Non-pigmented ciliary epithelial cell (primary cell): ENCODE results near the gene CACNA2D3.

Experiments used
- DNase-seq: peaks from one replicate; pipeline ENCODE4 v3.0.0-alpha.2; 2010; ENCODE audit warnings: low read depth

CACNA2D3 gene

DNA sequence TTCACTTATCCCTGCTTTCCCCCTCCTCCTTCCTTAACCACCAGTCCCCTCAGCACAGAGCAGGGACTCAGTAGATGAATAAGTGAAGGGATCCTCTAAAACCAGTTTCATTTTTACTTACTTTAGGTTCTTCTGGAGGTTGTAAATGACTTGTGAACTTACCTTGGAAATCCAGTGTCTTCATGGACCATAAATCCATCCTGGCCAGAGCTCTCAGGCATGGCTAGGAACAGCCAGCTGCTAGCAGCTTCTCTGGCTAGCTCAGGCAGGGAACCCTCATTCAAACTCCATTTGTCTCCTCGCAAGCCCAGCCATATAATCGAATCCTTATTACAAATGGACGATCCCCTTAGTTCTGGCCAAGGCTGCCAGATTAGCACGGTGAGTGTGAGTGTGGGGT is 727.0 kb downstream of the CACNA2D3 start:
- DNase-seq, result no peak

DNA sequence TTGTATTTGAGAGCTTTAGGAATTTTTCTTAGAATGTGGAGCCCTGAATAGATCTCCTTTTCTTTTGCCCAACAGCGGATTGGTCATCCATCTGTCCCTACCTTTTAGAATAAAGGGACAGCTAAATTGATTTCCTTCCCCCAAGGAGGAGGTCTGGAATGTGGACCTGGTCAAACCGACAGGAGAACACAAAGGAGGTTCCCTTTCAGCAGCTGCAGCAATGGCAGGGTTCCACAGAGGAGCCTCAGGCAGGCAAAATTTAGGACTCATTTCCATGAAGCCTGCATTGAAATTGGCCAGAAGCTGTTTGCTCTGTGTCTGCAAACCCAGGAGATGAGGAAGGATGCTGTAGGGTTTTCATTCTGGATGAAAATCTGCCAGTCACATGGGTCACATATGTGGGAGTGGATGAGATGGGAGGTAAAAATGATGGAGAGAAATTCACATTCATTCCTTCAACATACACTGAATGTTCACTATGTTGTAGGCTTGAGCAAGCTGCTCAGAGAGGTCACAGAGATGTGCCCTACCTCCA is 728.2 kb downstream of the CACNA2D3 start:
- no peak for DNase-seq

DNA sequence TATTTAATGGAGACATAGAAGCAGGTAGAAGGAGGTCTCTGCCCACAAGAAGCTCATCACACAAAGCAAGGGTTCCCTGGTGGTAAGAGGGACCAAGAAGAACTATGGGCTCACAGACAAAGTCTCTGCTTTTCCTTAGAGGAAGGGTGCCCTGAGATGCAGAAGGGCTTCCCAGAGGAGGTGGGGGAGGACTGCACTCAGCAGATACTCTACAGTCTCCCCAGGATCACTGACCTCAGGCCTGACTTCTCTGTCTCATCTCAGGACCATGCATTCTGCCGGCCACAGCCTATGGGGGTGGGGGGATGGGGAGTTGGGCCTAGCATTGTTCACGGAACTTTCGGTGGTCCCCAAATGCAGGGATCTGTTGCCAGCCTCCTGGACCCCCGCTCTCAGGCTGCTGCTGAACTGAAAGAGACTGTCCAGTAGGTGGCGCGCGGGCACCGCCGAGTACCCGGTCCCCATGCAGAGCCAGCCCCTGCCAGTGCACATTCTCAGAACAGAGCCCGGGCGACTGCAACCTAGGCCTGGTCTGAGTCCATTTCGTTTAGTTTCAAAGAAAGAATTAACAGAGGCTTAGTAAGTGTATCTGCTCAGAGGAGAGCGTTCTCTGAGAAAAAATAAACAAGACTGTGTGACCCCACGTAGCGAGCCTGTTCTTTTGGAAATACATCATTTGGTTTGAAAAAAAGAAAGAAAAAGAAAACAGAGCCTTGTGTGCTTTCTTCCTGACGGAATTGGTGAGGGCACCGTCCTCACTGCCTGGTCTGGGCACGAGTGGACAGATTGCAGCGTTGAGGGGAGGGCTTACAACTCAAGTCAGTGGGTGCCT is 731.4 kb downstream of the CACNA2D3 start:
- DNase-seq, result peak; percentile 24

DNA sequence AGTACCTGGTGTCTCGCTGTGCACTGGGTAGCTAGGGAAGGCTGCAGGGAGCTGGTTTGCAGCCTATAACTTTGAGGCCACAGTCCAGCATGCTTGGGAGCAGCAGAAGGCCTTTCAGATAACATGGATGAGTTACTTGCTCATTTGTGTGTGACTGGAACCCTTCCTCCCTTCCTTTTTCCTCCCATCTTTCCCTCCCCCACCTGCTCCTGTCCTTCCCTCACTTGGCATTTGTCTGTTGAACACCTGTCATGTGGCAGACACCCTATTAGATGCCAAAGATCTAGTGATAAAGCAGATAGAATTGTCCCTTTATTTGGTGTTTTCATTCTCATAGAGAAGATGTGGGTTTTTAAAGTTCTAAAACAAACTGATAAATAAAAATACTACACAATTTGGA is 733.9 kb downstream of the CACNA2D3 start:
- no peak for DNase-seq

DNA sequence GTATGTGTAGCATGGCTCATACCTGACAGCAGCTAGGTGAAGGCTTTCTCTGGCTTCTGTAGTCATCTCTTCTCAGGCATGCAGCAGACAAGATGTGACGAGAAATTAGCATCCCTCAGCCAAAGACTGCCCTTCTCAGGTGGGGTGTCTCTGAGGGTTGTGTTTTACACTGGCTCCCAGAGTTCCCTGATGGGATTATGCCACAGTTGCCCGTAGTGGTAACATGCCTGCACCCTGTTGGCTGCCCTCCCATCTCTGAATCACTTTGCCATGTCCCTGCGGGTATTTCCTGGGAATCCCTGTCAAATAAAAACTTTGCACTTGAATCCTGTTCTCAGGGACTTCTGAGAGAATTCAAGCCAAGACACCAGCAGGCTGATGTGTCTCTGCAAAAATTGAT is 735.0 kb downstream of the CACNA2D3 start:
- DNase-seq, result no peak

DNA sequence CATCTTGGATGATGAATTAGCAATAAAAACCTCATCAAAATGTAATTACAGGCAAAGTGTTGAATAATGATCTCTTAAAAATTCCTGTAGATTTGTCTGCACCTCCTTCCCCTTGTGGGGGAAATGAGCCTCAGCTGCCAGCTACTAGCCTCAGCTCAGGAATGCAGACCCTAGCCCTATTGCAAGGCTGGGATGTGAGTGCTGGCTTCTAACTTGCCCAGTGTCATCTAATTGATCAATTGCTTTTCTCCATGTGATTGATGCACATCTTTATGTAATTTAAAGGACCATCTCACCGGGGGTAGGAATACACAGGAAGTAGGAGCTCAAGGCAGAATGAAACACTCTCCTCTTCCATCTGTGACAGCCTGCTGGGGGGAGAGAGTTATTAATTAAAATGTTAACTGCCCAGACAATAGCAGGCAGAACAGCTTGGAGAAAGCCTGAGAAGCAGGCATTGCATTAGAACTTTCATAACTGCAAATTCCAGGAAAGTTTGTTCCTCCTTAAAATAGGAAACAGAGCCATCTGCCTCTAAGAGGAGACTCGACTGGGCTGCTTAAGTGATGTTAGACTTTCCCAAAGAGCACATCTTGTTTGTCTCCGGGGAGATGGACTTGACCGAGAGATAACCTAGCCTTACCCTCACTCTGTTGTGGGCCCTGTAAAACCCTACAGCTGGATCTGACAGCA is 735.9 kb downstream of the CACNA2D3 start:
- DNase-seq, result no peak

DNA sequence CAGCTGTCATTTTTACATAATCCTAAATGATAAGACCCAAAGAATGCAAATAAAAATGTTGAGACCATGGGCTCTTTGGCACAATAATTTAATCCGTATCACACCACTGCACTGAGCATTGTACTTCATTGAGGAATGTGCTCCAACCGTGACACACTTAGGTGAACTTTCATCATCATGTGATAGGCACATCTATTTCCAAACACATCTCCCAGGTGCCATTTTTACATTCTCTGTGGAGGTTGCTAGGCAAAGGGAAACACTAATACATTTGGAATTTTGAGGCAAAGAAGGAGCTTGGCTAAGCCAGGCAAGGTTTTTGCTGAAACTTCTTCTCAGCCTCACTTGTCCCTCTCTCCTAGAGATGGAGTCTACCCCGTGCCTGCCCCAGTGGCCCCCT is 736.8 kb downstream of the CACNA2D3 start:
- DNase-seq, result no peak

DNA sequence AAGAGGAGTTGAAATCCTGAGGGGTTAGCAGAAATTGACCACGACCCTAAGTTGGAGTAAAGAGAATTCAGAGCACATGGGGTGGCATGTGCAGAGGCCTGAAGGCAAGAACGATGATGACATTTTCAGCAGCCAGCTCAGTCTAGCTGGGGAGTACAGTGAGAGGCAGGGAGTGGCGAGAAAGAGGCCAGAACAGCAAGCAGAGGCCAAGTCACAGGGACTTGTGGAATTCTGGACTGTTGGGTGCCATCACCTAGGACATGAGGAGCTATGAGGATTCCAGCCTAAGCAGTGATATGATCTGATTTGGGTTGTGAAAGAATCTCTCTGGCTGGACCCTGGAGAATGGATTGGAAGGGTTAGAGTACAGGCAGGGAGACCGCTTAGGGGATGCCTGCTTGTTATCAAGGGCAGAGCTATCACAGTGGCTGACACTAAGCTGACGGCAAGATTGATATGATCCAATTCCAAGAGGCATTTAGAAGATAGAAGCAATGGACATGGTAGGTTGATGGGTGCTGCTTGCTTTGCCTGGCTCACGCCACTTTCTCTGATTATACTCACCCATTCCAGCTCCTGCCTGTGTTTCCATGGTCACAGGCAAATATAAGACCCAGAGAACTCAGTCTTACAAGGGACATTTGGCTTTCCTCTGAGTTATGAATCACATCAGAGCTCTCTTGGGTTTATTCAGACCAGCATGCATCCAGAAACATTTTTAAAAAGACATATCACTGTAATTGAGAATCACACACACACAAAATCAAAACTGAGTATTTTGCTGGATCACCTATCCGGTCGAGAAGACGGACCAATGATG is 739.1 kb downstream of the CACNA2D3 start:
- no peak for DNase-seq

DNA sequence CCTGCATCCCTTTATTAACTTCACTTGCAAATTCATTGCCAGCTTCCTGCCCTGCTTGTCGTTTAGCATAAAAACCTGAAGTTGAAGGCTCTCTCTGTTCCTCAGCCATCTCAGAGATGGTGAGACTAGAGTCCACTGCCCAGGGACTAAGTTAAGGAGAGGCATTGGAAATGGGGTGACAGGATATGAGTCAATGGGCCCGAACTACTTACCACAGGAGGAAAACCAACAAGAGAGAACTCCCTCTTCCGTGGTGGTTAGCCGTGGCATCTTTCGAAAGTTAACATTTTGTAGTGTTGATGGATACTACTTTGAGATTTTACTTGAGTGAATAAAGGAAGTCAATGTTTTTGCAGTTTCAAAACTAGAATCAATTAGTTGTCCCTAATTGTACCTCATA is 740.2 kb downstream of the CACNA2D3 start:
- no peak for DNase-seq

DNA sequence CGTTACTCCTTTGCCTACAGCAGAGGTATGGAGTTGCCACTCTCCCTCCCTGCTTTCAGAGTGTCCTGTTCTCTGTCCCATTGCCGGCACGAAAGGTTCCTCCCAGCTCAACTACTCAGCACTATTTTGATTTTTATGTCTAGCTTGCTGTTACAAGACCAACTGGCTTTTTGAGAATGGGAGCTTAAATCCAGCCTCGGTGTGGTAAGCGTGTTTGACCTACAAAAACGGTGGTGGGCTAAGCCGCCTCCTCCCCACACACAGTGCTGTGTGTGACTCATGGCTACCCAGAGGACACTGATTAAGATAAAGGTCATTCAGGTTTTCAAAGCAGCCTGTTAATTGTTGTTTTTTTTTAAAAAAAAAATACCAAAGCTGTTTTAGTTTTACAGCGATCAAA is 741.0 kb downstream of the CACNA2D3 start:
- no peak for DNase-seq

DNA sequence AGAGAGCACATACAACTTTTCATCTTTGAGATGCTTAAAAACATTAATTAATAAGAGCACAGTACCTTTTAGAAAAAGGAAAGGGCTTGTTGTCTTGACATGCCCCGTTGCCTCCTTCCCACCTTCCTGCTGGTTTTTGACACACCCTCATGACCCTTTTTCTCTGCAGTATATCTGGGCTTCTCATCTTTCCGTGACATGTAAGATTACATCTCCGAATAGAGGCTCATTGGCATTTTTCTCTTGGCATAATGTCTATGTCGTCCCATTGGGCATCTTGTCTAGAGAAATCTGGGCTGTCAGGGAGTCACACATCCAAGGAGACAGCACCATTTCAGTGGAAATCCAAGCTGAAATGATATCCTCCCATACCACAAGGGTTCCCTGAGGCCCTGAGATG is 741.4 kb downstream of the CACNA2D3 start:
- DNase-seq, result no peak

DNA sequence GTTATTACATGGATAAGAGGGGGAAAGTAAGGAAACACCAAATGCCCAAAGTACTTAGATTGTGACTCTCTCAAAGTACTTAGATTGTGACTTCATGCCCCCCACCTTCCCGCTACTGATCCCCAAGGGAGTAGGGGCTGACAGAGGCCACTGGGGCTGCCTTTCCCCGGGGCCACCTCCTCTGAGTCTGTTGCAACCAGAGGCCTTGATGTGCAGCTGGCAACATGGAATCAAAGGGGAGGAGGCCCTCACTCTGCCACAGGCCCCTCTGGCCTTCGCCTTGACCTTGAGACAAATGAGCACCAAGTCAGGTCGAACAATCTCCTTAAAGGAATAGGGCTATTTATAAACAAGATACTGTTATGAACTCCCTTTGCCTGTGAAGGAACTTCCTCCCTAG is 743.0 kb downstream of the CACNA2D3 start:
- no peak for DNase-seq

DNA sequence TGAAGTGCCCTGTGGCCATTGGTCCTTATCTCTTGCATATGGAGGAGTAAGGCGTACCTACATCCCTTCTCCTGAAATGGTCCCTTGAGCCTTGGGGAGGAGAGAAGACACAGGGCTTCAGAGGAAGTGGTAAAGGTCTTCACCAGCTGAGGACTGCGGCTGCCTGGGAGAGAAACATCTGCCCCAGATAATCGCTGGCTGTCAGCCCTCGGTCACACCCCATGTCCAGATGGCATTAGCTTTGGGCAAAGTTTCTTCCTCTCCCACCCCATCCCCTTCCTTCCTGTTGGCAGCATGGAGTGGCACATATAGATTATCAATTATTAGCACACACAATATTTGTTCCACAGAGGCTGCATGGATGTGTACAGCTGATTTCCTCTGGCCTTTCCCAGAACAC is 743.9 kb downstream of the CACNA2D3 start:
- DNase-seq, result no peak

DNA sequence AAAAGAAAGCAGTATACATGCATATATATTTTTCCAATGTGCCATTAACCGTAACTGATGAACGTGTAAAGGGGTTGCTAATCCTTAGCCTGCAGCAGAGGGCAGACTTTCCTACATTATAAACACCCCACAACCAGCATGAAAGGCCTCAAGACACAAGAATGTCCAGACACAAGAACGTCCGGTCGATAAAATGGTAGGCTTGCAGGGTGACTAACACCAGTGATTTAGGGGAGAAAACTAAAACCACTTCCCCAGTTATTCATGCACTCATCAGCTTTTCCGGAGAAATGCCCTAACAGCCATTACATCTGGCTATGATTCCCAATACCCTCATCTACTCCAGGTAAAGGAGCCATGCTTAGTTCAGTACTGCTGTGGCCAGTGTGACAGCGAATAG is 748.1 kb downstream of the CACNA2D3 start:
- peak; percentile 98 for DNase-seq

DNA sequence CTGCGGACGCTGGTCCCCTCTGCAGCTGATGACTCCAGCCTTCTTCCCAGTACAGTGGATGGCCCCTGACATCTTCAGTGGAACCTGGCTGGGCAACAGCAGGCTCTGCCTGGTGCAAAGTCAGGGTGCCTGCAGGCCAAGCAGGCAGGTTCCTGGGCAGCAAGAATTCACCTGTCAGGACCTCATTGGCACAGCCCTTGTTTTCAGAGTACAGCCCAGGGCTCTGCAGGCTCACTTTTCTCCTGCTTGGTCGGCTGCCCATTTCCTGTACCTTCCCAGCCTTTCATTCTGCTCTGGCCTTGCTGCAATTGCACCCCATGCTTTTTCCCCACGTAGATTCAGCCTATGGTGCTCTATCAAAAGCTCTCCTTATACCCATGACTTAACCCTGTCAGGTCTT is 749.5 kb downstream of the CACNA2D3 start:
- DNase-seq, result no peak

DNA sequence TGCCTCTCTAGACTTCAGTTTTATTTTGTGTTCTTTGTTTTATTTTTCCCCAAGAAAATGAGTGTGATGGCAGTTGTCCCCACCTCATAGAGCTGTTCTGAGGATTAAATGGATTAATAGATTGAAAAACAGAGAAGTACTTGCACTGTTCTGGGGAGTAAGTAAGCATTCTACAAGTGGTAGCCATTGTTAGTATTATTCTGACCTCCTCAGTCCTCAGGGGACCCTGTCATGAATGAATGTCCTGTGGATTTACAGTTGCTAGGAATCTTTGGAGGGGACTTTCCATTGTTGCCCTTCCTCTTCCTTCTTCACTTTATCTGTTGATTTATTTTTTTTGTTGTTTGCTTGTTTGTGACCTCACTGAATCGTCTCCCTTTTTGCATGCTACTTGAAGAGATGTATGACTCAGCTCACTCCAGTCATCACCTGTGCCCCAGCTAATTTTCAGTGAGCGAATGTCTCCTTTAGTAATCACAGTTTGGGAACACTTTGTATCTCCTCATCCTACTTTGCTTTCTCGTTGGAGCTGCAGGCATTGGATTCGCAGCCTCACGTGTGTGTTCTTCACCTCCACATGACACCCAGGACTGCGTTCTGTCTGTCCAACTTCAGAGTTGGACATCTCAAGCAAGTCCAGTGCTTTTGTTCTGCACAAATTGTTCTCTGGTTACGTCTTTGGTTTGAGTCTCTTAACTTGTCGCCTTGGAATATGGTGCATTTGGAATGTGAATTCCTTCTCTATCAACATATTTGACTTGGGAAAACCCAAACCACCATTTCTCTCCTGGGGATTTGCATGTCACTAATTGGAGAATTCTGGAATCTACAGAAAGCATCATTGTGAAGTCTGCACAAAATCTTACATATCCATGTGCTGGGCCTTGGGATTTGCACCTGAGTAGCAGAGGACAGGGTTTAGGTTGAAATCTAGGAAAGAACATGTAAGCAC is 751.0 kb downstream of the CACNA2D3 start:
- no peak for DNase-seq

DNA sequence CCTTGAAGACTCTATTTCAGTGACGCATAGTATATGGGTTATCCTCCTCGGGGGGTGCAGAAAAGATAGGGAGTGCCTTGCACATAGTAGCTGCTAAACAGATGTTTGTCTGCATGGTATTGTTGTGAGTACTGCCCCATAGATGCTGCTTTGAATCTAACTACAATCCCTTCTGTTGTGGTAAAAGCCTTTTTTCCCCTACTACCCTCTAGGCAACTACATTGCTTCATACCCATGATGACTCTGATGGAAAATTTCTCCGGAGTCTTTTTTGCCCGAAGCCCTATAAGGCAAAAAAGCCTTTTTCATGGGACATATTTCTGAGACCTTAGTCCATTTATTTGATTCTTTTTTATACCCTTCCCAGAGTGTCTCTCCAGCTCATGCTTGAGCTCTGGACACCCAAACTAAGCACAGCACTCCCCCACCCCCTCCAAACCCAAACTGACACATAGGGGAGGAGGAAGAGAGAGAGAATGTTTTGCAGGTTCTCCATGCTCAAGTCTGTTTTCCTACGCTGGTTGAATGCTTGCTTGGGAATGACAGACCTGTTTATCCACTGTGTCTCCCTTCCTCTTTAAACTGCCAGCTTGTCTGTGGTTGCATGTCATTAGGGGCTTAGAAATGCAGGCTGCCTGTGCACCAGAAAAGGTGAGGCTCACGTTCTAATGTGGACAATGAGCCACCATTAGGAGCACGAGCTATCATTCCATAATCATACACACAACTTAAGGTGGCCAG is 752.6 kb downstream of the CACNA2D3 start:
- no peak for DNase-seq

DNA sequence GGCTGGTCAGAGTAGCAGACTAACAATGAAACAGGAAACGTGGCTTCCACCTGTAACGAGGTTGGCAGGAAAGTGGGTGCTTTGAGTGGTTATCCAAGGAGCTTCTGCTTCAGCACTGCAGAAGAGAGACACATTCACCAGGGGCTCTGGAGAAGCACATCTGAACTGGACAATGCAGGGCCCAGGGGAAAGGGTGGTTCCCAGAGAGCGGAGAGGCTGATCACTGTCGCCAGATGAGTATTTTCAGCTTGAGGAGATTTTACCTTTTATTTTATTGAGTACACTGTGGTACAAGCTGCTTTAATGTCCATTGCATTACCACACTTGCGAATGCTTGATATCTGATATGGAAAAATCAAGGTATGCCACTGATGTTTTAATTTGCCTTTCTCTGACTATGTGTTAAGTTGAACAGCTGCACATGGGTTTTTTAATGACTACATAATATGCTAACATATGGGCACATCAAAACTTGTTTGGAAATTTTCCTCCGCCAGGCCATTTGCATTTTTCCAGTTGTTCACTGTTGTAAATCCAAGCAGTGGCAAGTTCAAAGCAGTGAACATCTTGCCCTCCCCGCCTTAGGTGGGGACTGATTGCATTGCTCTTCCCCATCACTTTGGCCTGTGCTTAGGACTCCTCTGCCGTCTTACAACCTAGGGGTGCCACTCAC is 753.4 kb downstream of the CACNA2D3 start:
- DNase-seq, result no peak

DNA sequence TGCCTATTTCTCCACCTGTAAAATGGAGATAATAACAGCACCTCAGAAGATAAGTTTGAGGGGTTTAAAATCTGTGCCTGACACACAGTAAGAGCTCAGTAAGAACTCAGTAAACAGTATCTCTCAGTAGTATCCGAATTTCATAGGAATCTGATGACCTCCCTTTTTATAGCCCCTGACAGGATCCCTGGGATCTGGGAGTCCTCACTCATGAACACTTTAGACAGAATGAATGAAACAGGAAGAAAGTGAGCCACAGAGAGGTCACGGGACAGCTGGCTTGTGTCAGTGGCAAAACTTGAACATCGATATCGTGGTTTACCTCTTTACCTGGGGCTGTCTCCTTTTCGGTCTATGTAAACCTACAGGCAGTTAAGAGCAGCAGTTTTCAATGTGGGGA is 754.3 kb downstream of the CACNA2D3 start:
- DNase-seq, result no peak

DNA sequence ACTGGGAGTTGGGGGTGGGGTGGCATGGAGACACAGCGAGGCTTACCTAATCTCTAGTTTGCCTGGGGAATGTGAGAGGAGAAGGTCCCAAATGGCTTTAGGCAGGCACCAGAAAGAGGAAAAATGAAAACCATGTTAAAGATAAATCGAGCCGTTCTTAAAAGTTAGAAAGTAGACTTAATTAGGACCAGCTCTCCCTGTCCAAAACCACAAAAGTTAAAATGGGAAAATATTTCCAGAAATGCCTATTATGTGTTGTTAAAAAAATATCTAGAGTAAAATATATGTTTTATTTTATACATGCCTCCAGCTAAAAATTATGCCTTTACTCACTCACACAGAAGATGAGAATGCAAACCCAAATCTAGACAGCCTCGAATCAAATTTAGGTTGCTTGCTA is 755.4 kb downstream of the CACNA2D3 start:
- no peak for DNase-seq
